NCI-H187 treated with DMSO at 0.1 percent for 48 hours (cell line): ENCODE data around the gene DGCR8.

Experiments
- DNase-seq: peaks from one replicate; lab custom pipeline; 2025; lab: John Stamatoyannopoulos, UW

The DGCR8 gene

GRCh38 chr22:20079745-20080444, at the start of gene DGCR8:
TSS of gene DGCR8 (plus strand) at chr22:20080241. CDS start at chr22:20085964, 5,723 bp downstream.
- DNase-seq = peak; percentile 38

- no peak for DNase-seq
Observed at GRCh38 chr22:20031732-20032406, 48.2 kb upstream of the DGCR8 start.

GRCh38 chr22:20032407-20032991, 47.5 kb upstream of the DGCR8 start:
- DNase-seq = no peak

GRCh38 chr22:20033045-20033706, 46.9 kb upstream of the DGCR8 start:
- no peak for DNase-seq

- no peak for DNase-seq
Observed at GRCh38 chr22:20034143-20034542, 45.9 kb upstream of the DGCR8 start.

GRCh38 chr22:20035375-20036083, 44.5 kb upstream of the DGCR8 start:
- no peak for DNase-seq

- no peak for DNase-seq
Observed at GRCh38 chr22:20036084-20036482, 44.0 kb upstream of the DGCR8 start.

- DNase-seq = no peak
Observed at GRCh38 chr22:20036535-20037392, 43.3 kb upstream of the DGCR8 start.

- no peak for DNase-seq
Observed at GRCh38 chr22:20037419-20037818, 42.6 kb upstream of the DGCR8 start.

- DNase-seq = no peak
Observed at GRCh38 chr22:20038574-20038973, 41.5 kb upstream of the DGCR8 start.

- DNase-seq = no peak
Observed at GRCh38 chr22:20039683-20040325, 40.2 kb upstream of the DGCR8 start.

GRCh38 chr22:20040327-20041200, 39.5 kb upstream of the DGCR8 start:
- DNase-seq = no peak

GRCh38 chr22:20043057-20043996, 36.7 kb upstream of the DGCR8 start:
- no peak for DNase-seq

GRCh38 chr22:20043997-20044342, 36.1 kb upstream of the DGCR8 start:
- no peak for DNase-seq

GRCh38 chr22:20044495-20045151, 35.4 kb upstream of the DGCR8 start:
- DNase-seq = no peak

- no peak for DNase-seq
Observed at GRCh38 chr22:20046730-20047129, 33.3 kb upstream of the DGCR8 start.

GRCh38 chr22:20051927-20052308, 28.1 kb upstream of the DGCR8 start:
- DNase-seq = no peak
